Upper lobe of right lung (tissue), 1 donor: Measurements from ENCODE around the gene TPO. TPM values are rescaled to one million over a fixed set of nuclear protein-coding genes. Genes with fewer than 3 reads are reported as not detected.

Experiments
- ATAC-seq: fragments of 200-7000 bp; cut with Tn5 transposase; one replicate; pipeline ENCODE4 v1.9.1; 2020; ENCODE audit warnings: mild to moderate bottlenecking, moderate library complexity
- DNase-seq: peaks from one replicate; pipeline ENCODE4 v3.0.0-alpha.2; 2020
- H3K27ac ChIP-seq: fragments of 200-600 bp; one replicate; pipeline ENCODE4 v1.8.0; 2022
- H3K27me3 ChIP-seq: fragments of 200-600 bp; one replicate; pipeline ENCODE4 v1.8.0; 2022; ENCODE audit warnings: mild to moderate bottlenecking
- H3K36me3 ChIP-seq: fragments of 200-600 bp; one replicate; pipeline ENCODE4 v1.8.0; 2022
- H3K4me1 ChIP-seq: fragments of 200-600 bp; one replicate; pipeline ENCODE4 v1.8.0; 2022
- H3K4me3 ChIP-seq: fragments of 200-600 bp; one replicate; pipeline ENCODE4 v1.8.0; 2022; ENCODE audit warnings: mild to moderate bottlenecking
- H3K9me3 ChIP-seq: fragments of 200-600 bp; one replicate; pipeline ENCODE4 v1.8.0; 2022
- intact Hi-C: fragments of 100-400 bp; cut with DNase I; formaldehyde crosslinking; loops from one replicate; pipeline ENCODE4 v1.11.0; 2022
- total RNA-seq: library from RNA; stranded (reverse); fragmentation: NEBNext Ultra II Directional; extraction: Animal tissue kit (Norgen Biotek cat#: 25700); gene quantifications from one replicate; pipeline ENCODE4 v1.2.1, GENCODE V29; 2021
- TF ChIP-seq, protein P1 (sequence below): fragments of 200-600 bp; IDR thresholded peaks from one replicate; pipeline ENCODE4 v1.8.0; 2022; ENCODE audit warnings: antibody characterized with exemption
- donor health status: DM: no; HTN: yes; CAD: no; lungs with severe emphysema.

The TPO gene
- total RNA-seq, 1 donor from 2014 or later = not detected

DNA sequence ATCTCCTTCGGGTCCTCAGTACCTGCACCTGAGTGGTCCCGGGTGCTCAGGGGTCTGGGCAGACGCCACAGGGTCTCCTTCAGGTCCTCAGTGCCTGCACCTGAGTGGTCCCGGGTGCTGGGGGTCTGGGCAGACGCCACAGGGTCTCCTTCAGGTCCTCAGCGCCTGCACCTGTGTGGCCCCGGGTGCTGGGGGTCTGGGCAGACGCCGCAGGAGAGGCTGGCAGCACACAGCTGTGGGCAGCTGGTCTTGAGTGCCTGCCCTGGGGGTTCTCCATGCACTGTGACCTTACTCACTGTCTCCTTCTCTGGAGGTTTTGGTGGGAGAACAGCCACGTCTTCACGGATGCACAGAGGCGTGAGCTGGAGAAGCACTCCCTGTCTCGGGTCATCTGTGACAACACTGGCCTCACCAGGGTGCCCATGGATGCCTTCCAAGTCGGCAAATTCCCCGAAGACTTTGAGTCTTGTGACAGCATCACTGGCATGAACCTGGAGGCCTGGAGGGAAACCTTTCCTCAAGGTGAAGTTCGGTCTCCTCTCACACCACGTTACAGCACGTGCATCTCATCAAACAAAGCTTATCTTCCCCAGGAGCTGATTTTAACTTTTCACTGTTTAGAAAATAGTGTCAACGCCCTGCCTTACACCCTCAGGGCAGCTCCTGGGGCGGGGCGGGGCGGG lies 82.6 kb downstream of the TPO start:
- Histone ChIP-seq H3K4me3 (no peak overlapping the region), H3K27ac (no peak overlapping the region), H3K36me3 (no peaks in the 10 kb centered on the region), H3K27me3 (no peaks in the 10 kb centered on the region), H3K9me3 (no peaks in the 10 kb centered on the region), H3K4me1 (no peaks in the 10 kb centered on the region)
- peak; percentile 42 for DNase-seq
- intact Hi-C loops = no loop called here
- TF ChIP-seq, protein P1, sequence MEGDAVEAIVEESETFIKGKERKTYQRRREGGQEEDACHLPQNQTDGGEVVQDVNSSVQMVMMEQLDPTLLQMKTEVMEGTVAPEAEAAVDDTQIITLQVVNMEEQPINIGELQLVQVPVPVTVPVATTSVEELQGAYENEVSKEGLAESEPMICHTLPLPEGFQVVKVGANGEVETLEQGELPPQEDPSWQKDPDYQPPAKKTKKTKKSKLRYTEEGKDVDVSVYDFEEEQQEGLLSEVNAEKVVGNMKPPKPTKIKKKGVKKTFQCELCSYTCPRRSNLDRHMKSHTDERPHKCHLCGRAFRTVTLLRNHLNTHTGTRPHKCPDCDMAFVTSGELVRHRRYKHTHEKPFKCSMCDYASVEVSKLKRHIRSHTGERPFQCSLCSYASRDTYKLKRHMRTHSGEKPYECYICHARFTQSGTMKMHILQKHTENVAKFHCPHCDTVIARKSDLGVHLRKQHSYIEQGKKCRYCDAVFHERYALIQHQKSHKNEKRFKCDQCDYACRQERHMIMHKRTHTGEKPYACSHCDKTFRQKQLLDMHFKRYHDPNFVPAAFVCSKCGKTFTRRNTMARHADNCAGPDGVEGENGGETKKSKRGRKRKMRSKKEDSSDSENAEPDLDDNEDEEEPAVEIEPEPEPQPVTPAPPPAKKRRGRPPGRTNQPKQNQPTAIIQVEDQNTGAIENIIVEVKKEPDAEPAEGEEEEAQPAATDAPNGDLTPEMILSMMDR = no peak
- ATAC-seq = no peak

DNA sequence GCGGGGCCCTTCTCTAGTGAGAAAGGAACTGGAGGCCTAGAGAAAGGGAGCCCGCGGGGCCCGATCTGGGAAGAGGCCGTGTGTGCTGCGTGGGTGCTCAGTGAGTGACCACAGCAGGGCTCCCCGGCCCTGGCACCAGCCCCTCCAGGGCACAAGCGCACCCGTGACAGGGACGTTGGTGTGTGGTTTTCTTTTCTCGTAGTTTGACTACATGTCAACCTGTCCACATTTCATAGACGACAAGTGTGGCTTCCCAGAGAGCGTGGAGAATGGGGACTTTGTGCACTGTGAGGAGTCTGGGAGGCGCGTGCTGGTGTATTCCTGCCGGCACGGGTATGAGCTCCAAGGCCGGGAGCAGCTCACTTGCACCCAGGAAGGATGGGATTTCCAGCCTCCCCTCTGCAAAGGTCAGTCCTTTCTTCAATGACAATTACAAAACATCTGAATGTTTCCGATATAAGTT lies 83.1 kb downstream of the TPO start:
- intact Hi-C loops = no loop called here
- DNase-seq = peak; percentile 46

DNA sequence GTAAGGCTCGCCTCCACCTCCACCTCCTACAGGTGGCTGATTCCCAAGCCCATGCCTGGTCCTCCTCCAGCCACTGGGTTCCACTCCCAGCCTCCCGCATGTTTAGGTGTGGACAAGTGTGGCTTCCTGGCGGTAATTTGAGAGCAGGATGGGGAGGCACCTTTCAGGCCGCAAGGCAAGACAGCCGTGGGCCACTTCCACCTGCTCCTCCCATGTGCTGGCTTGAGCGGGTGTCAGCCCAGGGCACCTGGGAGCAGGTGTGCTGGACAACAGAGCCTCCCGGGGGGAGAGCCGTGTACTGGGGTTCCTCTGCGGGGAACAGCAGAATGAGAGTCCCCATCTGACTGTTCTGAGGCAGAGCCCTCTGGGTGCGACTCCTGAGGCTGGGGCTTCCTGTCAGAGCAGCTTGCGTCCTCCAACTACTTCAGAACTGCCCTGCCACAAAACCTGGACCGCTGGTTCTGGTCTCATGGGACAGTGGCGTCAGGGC lies 83.9 kb downstream of the TPO start:
- H3K36me3 ChIP-seq = no peaks in the 10 kb centered on the region

More for the DNA sequence above, 83.1 kb downstream of the TPO start:
- no peak overlapping the region for H3K4me3 ChIP-seq
- no peak for ATAC-seq
- H3K27me3 ChIP-seq = no peaks in the 10 kb centered on the region
- TF ChIP-seq, protein P1 = no peak
- H3K27ac ChIP-seq = no peak overlapping the region
- no peaks in the 10 kb centered on the region for H3K4me1 ChIP-seq
- no peaks in the 10 kb centered on the region for H3K36me3 ChIP-seq
- no peaks in the 10 kb centered on the region for H3K9me3 ChIP-seq

DNA sequence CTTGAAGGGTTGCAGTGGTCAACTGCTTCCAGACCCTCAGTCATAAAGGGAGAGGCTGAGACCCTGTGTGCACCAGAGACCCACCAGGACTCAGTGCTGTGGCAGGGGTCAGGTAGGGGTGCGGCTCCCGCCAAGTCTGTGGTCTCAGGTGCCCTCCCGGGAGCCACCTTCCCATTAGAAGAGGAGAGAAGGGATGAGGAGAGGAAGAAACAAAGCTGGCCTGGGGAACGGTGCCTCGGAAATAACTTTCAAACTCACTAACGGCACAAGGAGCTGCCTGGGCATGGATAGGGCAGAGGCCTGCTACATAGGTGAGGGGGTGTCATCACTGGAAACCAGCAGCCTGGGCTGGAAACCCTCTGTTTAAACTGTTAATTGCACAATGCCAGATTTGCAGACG lies 84.9 kb downstream of the TPO start:
- Histone ChIP-seq H3K4me1 (no peaks in the 10 kb centered on the region), H3K27ac (no peak overlapping the region), H3K36me3 (no peaks in the 10 kb centered on the region), H3K4me3 (no peak overlapping the region), H3K9me3 (no peaks in the 10 kb centered on the region), H3K27me3 (no peaks in the 10 kb centered on the region)
- intact Hi-C loops = no loop called here
- TF ChIP-seq, protein P1 = no peak
- DNase-seq = peak; percentile 41
- ATAC-seq = no peak

More for the DNA sequence above, 83.9 kb downstream of the TPO start:
- TF ChIP-seq, protein P1 = no peak
- no peak overlapping the region for H3K4me3 ChIP-seq
- no peaks in the 10 kb centered on the region for H3K9me3 ChIP-seq
- H3K27ac ChIP-seq = no peak overlapping the region
- ATAC-seq (no peak), DNase-seq (peak; percentile 55)
- no peaks in the 10 kb centered on the region for H3K4me1 ChIP-seq
- no peaks in the 10 kb centered on the region for H3K27me3 ChIP-seq
- intact Hi-C loops = no loop called here

DNA sequence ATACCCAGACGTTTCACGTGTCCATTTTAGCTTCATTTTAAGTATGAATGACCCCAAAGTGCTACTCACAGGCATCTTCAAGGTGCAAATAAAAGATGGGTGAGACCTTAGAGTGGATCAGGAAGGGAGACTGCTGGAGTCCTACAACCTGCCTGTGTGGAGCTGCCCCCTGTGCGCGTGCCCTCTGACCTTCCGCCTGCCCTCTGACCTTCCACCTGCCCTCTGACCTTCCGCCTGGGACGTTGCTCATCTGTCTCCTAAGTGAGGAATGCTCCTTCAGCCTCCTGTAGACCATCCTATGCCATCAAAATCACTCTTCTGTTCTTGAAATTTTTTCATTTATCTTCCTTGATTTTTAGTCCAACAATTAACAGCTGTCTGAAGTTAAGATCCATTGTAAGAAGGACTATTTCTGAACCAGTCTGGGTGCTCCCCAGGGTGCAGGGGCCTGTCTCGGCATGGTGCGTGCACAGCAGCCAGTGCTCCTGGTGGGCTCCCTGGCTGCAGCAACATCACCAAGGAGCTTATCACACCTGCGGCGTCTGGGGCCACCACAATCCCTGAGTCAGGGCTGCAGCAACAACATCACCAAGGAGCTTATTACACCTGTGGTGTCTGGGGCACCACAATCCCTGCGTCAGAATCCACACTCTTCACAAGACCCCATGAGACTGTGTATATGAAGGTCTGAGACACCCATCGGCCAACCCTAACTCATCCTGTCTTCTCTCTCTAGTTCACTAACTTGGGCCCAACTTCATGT lies 86.0 kb downstream of the TPO start:
- Histone ChIP-seq H3K27ac (no peak overlapping the region), H3K27me3 (no peaks in the 10 kb centered on the region), H3K4me1 (no peaks in the 10 kb centered on the region), H3K9me3 (no peaks in the 10 kb centered on the region), H3K36me3 (no peaks in the 10 kb centered on the region), H3K4me3 (no peak overlapping the region)
- DNase-seq (peak; percentile 44), ATAC-seq (no peak)
- TF ChIP-seq, protein P1 = no peak
- intact Hi-C loops = no loop called here
